ENCODE measurements around the gene FAM168B.

DNA sequence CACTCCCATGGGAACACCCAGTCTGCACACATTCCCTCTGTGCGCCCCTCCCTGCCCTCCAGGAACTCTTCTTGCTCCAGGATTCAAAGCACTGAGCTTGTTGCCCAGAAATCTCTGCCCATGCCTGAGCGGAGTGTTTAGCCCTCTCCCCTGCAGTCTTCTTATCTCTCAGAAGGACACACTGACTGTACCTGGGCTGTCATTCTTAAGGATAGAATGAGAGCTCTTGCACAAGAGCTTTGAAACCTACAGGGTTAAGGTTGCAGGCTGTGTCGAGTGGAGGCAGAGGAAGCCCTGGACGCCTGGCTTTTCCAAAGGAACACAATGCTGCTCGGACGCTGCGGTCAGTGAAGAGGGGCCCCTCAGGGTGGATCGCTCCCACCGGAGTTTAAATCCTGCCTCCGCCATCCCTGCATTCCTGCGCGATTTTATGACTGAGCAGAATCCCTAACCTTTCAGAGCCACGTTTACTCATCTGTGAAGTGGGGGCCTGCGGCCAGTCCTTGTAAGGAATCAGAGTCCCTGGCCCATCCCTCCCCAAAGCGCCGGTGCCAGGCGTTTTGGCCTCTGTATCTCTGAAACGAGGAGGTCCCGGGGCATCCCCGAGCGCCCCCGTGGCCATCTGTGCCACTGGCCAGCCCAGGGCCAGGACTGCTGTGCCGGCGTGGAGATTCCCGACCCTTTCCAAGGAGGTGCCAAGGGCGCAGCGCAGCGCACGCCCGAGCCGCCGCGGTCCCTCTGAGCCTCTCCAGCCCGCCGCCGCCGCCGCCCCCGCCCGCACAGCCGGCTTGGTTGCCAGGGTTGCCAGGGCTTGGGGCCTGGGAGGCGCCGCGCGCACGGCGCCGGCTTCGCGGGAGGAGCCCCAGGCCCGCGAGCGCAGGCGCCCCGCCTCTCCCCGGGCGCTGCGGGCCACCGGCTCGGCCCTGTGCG, 58.9 kb downstream of the FAM168B start:
- TF ChIP-seq, protein P1, sequence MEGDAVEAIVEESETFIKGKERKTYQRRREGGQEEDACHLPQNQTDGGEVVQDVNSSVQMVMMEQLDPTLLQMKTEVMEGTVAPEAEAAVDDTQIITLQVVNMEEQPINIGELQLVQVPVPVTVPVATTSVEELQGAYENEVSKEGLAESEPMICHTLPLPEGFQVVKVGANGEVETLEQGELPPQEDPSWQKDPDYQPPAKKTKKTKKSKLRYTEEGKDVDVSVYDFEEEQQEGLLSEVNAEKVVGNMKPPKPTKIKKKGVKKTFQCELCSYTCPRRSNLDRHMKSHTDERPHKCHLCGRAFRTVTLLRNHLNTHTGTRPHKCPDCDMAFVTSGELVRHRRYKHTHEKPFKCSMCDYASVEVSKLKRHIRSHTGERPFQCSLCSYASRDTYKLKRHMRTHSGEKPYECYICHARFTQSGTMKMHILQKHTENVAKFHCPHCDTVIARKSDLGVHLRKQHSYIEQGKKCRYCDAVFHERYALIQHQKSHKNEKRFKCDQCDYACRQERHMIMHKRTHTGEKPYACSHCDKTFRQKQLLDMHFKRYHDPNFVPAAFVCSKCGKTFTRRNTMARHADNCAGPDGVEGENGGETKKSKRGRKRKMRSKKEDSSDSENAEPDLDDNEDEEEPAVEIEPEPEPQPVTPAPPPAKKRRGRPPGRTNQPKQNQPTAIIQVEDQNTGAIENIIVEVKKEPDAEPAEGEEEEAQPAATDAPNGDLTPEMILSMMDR (conservative IDR thresholded peaks at IDR 0.05) = no peak
- no peak for TF ChIP-seq ZFX (IDR thresholded peaks at IDR 0.05)
